Suprapubic skin (tissue), 3 donors: ENCODE data around the gene RFK.

Source experiments
- POLR2A ChIP-seq, 2 donors: fragments of 450-650 bp; IDR thresholded peaks; one replicate each; pipeline ENCODE4 v1.6.1; 2017; ENCODE audit warnings: antibody characterized with exemption in 2 of 2, mild to moderate bottlenecking in 2 of 2, moderate library complexity in 2 of 2
- TF ChIP-seq, protein P1 (sequence below), 2 donors: fragments of 200-600 bp in 1 of 2; fragments of 450-650 bp in 1 of 2; sonication (generic) in 1 of 2; IDR thresholded peaks; one replicate each; pipeline ENCODE4 v1.5.1; 2016 to 2019; ENCODE audit warnings: antibody characterized with exemption in 2 of 2, mild to moderate bottlenecking in 1 of 2, moderate library complexity in 1 of 2

DNA sequence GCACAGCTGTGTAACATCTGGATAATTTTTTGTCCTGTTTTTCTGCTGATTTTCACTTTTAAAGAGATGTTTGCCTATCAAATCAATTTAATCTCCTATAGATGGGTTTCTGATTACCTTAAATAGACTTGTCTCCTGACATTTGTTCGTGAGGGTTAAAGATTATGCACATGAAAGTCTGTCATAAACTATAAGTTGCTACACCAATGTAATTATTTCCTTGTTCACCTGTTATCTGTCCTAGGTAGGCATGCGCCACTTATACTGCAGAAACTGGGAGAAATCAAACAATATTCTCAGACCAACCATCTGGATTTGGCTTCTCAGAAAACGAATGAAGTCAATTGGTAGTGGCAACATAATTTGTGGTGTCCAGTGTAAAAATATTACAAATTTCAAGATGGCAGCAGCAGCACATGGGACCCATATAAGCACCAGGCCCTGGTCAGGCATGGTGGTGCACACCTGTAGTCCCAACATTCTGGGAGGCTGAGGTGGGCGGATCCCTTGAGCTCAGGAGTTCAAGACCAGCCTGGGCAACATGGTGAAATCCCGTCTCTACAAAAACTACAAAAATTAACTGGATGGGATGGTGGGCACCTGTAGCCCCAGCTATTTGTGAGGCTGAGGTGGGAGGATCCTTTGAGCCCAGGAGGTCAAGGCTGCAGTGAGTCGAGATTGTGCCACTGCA is 20.3 kb downstream of the RFK start:
- TF ChIP-seq, protein P1, sequence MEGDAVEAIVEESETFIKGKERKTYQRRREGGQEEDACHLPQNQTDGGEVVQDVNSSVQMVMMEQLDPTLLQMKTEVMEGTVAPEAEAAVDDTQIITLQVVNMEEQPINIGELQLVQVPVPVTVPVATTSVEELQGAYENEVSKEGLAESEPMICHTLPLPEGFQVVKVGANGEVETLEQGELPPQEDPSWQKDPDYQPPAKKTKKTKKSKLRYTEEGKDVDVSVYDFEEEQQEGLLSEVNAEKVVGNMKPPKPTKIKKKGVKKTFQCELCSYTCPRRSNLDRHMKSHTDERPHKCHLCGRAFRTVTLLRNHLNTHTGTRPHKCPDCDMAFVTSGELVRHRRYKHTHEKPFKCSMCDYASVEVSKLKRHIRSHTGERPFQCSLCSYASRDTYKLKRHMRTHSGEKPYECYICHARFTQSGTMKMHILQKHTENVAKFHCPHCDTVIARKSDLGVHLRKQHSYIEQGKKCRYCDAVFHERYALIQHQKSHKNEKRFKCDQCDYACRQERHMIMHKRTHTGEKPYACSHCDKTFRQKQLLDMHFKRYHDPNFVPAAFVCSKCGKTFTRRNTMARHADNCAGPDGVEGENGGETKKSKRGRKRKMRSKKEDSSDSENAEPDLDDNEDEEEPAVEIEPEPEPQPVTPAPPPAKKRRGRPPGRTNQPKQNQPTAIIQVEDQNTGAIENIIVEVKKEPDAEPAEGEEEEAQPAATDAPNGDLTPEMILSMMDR (IDR thresholded peaks at IDR 0.05), result no peak
- no peak for TF ChIP-seq POLR2A (IDR thresholded peaks at IDR 0.05)
